ENCODE results near the gene FRY. TPM values are rescaled to one million over a fixed set of nuclear protein-coding genes. Genes with fewer than 3 reads are reported as not detected.

Gene FRY
- total RNA-seq, 1 donor from 2014 or later = 98.7 TPM

DNA sequence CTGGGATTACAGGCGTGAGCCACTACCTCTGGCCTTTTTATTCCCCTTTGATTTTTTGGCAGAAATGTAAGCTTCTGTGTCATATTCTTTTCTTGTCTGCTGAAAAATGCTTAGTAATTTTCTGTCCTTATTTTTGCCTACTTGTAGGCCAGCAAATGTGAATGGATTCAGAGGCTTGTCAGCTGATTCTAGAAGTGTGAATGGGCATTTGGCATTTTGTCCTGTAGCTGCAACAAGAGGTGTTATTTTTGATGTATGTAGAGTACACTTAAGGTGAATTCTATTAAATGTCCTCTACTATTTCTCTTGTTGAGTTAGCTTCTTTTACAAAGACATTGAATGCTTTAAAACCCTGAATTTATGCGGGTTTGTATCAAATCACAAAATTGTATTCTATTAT is 50.0 kb downstream of the FRY start:
- no peak for DNase-seq (ENCODE audit: low read depth, low spot score)

GRCh38 chr13:32086366-32086765 is 54.8 kb downstream of the FRY start:
- DNase-seq (ENCODE audit: low read depth, low spot score) = no peak

- no peak for DNase-seq (ENCODE audit: low read depth, low spot score)
These were observed 55.3 kb downstream of the FRY start for GRCh38 chr13:32086791-32087441.

- no peak for DNase-seq (ENCODE audit: low read depth, low spot score)
These were observed 56.6 kb downstream of the FRY start for GRCh38 chr13:32087955-32088747.

DNA sequence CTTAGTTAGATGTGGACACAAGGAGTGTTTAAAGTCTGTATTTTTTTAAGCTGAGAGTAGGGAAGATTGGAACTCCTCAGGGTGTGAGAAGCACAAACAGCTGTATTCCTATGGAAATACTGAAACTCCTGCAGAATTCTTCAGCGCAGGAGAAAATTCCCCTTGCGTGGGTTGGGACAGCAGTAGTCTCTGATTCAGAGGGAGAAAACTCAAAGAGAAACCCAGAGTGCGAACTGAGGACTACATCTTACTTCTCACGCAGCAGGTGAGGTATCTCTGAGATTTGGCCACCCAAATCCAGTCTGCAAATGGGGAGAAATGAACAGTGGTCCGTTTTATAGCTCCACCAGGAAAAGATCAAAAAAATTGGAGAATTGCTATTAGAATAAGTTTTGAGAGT is 60.9 kb downstream of the FRY start:
- no peak for DNase-seq (ENCODE audit: low read depth, low spot score)

- no peak for DNase-seq (ENCODE audit: low read depth, low spot score)
These were observed 61.4 kb downstream of the FRY start for GRCh38 chr13:32093006-32093405.

GRCh38 chr13:32098272-32098671 is 66.7 kb downstream of the FRY start:
- DNase-seq (ENCODE audit: low read depth, low spot score) = no peak

DNA sequence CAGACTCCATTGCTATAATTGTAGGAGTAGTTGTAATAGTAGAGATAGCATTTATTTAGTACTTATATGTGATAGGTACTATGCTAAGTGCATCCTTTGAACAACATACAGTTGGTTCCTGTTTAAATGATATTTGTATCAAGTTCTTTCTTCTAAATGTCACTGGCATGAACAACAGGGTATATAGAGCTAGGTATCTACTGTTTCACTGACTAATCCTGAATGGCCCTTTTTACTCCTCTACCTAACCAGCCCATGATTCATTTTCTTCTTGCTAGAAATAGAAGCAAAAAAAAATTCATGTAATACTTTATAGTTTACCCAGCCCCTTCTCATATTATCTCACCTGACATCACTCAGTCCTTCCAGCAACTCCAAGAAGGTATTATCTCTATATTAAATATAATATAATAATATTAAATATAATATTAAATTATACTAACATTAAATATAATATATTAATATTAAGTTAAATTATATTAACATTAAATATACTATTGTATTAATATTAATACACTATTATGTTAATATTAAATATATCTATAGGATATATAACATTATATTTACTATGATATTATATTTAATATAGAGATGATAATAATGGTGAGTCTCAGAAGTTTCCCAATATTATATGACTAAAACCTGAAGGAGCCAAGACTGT is 74.2 kb downstream of the FRY start:
- no peak for DNase-seq (ENCODE audit: low read depth, low spot score)

DNA sequence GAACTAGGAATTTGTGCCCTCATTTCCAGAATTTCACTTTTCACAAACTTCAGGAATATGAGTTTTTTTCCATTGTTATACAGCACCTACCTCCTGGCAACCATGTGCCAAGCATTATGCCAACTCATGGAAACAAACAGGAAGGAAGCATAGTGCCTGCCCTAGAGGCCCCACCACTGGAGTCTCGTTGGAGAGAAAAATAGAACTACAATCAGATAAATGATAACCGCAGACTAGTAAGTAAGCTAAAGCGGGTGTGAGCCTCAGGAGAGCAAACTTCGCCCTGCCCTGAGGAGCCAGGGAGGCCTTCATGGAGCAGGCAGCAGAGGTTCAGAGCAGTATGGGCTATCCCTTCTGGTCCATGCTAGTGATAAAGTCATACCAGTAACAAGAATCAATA is 75.9 kb downstream of the FRY start:
- DNase-seq (ENCODE audit: low read depth, low spot score) = no peak

DNA sequence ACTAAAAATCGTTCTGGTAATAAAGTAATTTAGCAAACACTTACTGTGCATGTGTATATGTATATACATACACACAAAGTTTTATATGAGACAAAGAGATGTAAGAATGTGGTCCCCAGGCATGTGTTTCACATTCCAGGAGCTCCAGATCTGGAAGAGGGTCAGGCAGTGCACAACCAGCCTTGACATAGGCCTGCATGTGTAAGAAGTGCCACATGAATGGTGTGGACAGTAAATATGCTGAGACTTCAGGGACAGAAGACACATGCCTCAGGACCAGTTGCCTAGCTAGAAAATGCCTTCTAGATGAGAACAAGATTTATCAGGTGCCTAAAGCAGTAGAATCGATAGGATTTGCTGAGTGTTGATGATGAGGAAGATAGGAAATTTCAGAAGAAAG is 76.4 kb downstream of the FRY start:
- DNase-seq (ENCODE audit: low read depth, low spot score) = no peak

DNA sequence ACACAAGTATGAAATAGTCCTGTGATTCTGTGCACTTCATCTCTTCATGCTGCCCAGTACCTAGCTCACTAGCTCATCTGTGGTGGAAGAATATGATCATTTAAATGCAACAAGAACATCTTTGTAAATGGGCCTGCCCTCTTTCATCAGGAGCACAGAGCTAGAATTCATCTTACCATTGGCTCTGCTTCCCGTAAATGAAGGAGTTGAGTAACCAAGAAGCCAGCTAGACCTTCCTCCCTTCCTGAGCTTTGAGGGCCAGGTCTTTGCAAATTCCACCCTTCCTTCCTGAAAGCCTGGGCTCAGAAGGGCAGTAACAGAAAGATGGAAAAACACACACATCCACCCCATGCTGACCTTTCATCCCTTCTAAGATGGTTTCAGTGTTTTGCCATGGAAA is 82.0 kb downstream of the FRY start:
- DNase-seq (ENCODE audit: low read depth, low spot score) = no peak

DNA sequence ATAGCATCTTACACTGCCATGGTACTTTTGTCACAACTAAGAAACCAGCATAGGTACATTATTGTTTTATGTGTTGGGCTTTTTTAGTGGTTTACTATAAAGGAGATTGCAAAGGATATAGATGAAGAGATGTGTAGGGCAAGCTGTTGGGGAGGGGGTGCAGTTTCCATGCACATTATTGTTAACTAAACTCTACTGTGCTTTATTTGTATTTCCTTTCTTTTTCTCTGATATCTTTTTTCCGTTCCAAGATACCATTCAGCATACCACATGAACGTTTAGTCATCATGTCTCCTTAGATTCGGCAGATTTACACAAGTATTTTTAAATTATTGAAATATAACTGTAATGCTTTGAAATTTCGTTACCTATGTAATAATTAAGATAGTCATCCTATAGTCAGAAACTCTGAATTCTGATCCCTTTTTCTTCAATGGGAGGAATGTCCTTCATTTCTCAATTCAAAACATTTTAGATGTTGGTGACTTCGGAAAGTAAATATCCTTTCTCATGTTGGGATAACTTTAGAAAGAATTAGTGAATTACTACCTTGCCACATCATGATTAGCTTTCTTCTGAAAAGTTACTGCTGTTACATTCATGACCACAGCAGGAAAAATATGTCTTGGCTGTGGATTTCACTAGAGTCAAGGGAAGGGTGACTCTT is 82.8 kb downstream of the FRY start:
- DNase-seq (ENCODE audit: low read depth, low spot score) = no peak

DNA sequence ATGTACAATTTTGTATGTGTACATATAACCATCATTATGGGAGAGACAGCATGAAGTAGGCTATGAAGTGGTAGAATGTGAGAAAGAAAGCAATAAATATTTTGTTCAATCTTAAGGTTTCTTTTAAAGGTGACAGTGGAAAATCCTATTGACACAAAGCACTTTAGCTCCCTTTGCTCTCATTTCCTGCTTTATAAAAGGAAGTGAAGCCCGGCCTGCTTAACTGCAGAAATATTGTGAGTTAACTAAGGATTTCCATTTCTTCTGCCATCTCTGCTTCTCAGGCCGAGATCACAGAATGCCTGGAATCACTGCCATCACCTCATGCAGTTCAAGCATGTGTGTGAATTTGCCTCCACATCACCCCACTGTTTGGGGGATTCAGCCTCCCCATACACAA is 83.5 kb downstream of the FRY start:
- no peak for DNase-seq (ENCODE audit: low read depth, low spot score)

GRCh38 chr13:32116210-32116609 is 84.6 kb downstream of the FRY start:
- DNase-seq (ENCODE audit: low read depth, low spot score) = no peak

DNA sequence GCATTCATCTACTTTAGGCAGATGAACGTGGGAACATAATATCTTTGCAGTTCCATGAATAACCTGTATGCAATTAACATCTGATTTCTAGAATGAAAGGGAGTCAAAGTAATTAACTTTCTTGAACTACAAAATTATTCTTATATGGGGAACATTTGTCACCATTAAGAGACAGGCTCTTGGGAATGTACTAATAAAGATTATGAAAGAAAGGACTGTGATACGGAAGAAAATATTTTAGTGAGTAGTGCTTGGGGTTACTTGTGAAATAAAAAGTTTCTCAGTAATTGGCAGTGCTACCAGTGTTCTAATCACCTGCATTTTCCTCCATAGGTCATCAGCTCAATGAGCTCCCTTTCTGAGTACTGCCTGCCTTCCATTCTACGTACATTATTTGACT is 85.4 kb downstream of the FRY start:
- DNase-seq (ENCODE audit: low read depth, low spot score) = no peak

GRCh38 chr13:32117701-32118100 is 86.1 kb downstream of the FRY start:
- no peak for DNase-seq (ENCODE audit: low read depth, low spot score)

GRCh38 chr13:32121316-32121715 is 89.7 kb downstream of the FRY start:
- no peak for DNase-seq (ENCODE audit: low read depth, low spot score)

DNA sequence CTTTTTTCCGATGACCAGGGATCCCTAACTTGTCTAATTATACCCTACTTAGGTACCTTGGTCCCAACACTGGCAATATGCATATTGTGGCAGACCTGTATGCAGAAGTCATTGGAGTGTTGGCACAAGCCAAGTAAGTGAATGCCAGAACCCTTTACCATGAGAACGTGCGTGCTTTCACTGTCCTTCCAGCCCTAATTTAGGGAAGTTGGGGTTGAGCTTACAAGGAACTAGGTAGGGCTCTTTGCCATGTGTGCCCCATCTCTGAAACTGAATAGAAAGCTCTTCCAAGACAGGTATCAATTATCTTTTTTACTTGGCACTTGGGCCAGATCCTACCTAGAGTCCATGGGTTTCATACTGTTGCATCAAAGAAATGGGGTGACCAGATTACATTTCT is 93.2 kb downstream of the FRY start:
- DNase-seq (ENCODE audit: low read depth, low spot score) = no peak

DNA sequence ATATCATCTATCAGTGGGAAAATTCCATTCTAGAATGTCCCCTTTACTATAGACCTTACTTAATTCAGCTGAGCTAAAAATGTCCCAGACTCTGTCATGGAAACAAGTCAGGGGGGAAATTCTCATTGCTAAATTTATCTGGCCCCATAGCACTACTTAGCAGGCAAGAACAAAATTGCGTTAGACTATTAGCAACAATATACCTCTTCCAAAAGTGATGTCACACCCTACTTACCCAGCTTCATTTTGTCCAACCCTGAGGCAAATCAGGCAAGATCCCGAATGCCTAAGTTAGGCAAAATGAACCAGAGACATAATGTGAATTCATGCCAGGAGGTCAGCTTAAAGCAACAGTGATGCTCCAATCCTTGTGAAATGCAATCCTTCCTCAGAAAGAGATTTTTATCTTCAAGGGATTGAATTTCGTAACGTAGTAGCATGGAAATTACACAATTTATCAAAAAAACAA is 93.7 kb downstream of the FRY start:
- no peak for DNase-seq (ENCODE audit: low read depth, low spot score)

DNA sequence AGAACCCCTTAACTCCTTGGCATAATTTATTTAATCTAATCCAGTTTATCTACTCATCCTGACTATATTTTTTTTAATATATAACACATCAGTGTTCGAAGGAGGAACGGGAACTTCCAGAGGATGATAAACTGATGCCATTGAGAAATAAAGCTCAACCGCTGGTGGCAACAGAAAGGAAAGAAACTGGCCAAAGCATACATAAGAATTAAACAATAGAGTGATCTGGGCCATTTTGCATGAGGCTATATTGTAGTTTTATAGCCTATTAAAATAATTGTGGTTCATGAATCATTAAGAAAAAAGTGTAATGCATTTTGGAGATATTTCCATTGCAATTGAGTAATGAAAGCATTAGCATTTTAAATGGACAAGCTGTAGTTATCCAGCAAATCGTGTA is 94.2 kb downstream of the FRY start:
- no peak for DNase-seq (ENCODE audit: low read depth, low spot score)

DNA sequence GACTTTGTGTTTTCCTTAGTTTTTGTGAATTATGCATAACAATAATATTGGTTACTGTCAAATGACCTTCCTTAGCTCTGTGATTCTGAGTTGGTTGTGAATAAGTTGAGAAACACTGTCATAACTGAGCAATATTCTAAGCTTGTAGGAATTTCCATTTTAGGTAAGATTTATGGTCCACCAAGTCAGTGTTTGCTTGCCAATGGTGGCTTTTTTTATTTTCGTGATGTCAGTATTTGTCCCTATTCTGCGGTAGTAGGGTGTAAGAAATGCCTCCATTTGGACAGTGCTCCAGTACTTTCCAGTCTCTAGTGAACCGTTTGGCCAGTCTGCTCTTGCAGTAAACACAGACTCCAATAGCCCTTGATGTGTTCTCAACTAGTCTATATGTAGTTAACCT is 94.7 kb downstream of the FRY start:
- DNase-seq (ENCODE audit: low read depth, low spot score) = no peak

- no peak for DNase-seq (ENCODE audit: low read depth, low spot score)
These were observed 95.2 kb downstream of the FRY start for GRCh38 chr13:32126756-32127155.
